Adipocyte (in vitro differentiated cells): ENCODE data around the gene GLCE.
"Not testable (repeated sequence)": the region's sequence is repeated elsewhere in the genome, so short reads cannot be mapped to it uniquely, and the experiment has no call there.

Experiments used
- DNase-seq: peaks from one replicate; pipeline ENCODE4 v3.0.0-alpha.2; 2015; ENCODE audit warnings: low read depth
- H3K27me3 ChIP-seq: replicated peaks from 2 replicates; pipeline ENCODE4 v1.7.0; 2013; ENCODE audit warnings: mild to moderate bottlenecking, low read length, moderate library complexity; ENCODE audit not compliant: control insufficient read depth, insufficient read depth
- H3K36me3 ChIP-seq: 2 replicates; pipeline ENCODE4 v1.7.0; 2013; ENCODE audit warnings: low read length, mild to moderate bottlenecking, moderate library complexity; ENCODE audit not compliant: control insufficient read depth, insufficient read depth, severe bottlenecking
- H3K4me1 ChIP-seq: 2 replicates; pipeline ENCODE4 v1.7.0; 2013; ENCODE audit warnings: mild to moderate bottlenecking, low read length, moderate library complexity; ENCODE audit not compliant: control insufficient read depth, insufficient read depth
- H3K4me3 ChIP-seq: 2 replicates; pipeline ENCODE4 v1.7.0; 2013; ENCODE audit warnings: mild to moderate bottlenecking, low read length, moderate library complexity
- H3K9ac ChIP-seq: 2 replicates; pipeline ENCODE4 v1.7.0; 2013; ENCODE audit warnings: mild to moderate bottlenecking, low read length, moderate library complexity
- H3K9me3 ChIP-seq: 2 replicates; pipeline ENCODE4 v1.7.0; 2013; ENCODE audit warnings: mild to moderate bottlenecking, low read length, moderate library complexity; ENCODE audit not compliant: control insufficient read depth

Gene GLCE

GRCh38 chr15:69150841-69151240 is 9.6 kb upstream of the GLCE start:
- Histone ChIP-seq H3K4me3 (no peak overlapping the region), H3K36me3 (no peaks in the 10 kb centered on the region), H3K27me3 (peaks cover 29% of the 10 kb centered on the region), H3K9me3 (no peaks in the 10 kb centered on the region), H3K9ac (no peak overlapping the region), H3K4me1 (peaks cover 3% of the 10 kb centered on the region)
- DNase-seq: no peak

- Histone ChIP-seq H3K9ac (no peak overlapping the region), H3K4me3 (no peak overlapping the region), H3K9me3 (no peaks in the 10 kb centered on the region), H3K36me3 (no peaks in the 10 kb centered on the region), H3K27me3 (peaks cover 22% of the 10 kb centered on the region), H3K4me1 (peaks cover 3% of the 10 kb centered on the region)
- DNase-seq: no peak
Observed at GRCh38 chr15:69153046-69153445, 7.4 kb upstream of the GLCE start.

DNA sequence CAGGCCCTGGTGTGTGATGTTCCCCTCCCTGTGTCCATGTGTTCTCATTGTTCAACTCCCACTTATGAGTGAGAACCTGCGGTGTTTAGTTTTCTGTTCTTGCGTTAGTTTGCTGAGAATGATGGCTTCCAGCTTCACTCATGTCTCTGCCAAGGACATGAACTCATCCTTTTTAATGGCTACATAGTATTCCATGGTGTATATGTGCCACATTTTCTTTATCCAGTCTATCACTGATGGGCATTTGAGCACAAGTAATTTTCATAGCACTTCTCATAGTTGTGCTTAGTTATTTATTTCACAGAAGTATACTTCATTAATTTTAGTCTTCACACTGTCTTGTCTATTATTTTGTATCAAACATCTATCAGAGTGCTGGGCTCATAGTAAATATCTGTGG is 6.8 kb upstream of the GLCE start:
- not testable (repeated sequence) for DNase-seq, H3K4me1 ChIP-seq, H3K9me3 ChIP-seq, H3K36me3 ChIP-seq, H3K4me3 ChIP-seq, H3K9ac ChIP-seq
- H3K27me3 ChIP-seq: peaks cover 18% of the 10 kb centered on the region

DNA sequence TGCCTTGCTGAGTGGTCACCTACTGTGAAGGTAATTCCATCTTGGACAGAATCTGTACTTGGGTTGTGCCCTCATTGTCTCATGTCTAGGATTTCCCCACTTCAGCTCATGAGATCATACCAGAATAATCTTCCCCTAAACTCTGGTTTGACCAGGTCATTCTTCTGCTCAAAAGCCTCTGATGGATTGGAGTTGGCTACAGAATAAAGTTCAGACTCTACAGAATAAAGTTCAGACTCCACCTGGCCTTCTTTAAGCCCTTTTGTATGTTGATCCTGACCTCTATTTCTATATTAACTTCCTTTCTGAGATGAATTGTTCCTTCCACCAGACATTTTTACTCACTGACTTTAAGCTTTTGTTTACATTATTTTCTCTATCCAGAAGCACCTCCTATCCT is 6.4 kb upstream of the GLCE start:
- H3K4me3 ChIP-seq: no peak overlapping the region
- peaks cover 18% of the 10 kb centered on the region for H3K27me3 ChIP-seq
- H3K36me3 ChIP-seq: no peaks in the 10 kb centered on the region
- peaks cover 3% of the 10 kb centered on the region for H3K4me1 ChIP-seq
- DNase-seq: peak; percentile 20
- H3K9ac ChIP-seq: no peak overlapping the region
- H3K9me3 ChIP-seq: no peaks in the 10 kb centered on the region

GRCh38 chr15:69154684-69155083 is 5.8 kb upstream of the GLCE start:
- no peak overlapping the region for H3K4me3 ChIP-seq
- H3K4me1 ChIP-seq: peaks cover 3% of the 10 kb centered on the region
- DNase-seq: peak; percentile 62
- peaks cover 14% of the 10 kb centered on the region for H3K27me3 ChIP-seq
- no peaks in the 10 kb centered on the region for H3K9me3 ChIP-seq
- no peak overlapping the region for H3K9ac ChIP-seq
- H3K36me3 ChIP-seq: no peaks in the 10 kb centered on the region

DNA sequence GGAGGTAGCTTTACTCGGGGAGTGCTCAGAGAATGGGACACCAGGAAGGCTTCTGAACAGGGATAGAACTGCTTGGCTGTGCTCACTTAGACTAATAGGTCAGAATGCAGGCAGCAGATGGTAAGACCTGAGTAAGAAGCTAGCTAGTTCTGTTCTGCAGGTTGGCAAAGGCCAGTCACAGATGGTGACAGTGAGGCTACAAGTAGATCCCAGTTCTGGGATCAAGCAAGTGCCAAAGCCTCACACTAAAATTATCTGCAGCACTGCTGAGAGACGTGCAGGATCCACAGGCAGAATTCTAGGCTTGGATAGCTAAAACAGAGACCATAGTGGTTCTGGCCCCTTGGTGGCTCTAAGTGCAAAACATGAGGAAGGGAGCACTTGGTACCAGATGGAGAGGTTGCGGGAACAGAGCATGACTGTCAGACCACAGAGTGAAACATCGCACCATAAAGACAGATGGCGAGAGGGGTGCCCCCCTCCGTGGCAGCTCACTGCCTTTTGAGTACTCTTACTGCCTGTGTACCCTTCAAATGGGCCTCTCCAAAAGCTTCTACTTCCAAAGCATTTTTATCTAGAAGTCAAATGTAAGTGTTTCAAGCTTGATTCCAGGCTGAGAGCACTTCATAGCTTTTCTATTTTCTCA is 3.6 kb upstream of the GLCE start:
- Histone ChIP-seq H3K4me3 (no peak overlapping the region), H3K9ac (no peak overlapping the region), H3K4me1 (peaks cover 9% of the 10 kb centered on the region), H3K27me3 (no peaks in the 10 kb centered on the region), H3K36me3 (no peaks in the 10 kb centered on the region), H3K9me3 (no peaks in the 10 kb centered on the region)
- no peak for DNase-seq

- no peak for DNase-seq
- H3K4me1 ChIP-seq: peaks cover 15% of the 10 kb centered on the region
Observed at GRCh38 chr15:69158201-69158842, 2.1 kb upstream of the GLCE start.

GRCh38 chr15:69158843-69159240 is 1.6 kb upstream of the GLCE start:
- Histone ChIP-seq H3K4me3 (no peak overlapping the region), H3K4me1 (peaks cover 15% of the 10 kb centered on the region), H3K9ac (no peak overlapping the region), H3K9me3 (no peaks in the 10 kb centered on the region), H3K36me3 (no peaks in the 10 kb centered on the region), H3K27me3 (no peaks in the 10 kb centered on the region)
- no peak for DNase-seq

More at GRCh38 chr15:69158201-69158842, 2.1 kb upstream of the GLCE start:
- H3K4me3 ChIP-seq: no peak overlapping the region
- no peaks in the 10 kb centered on the region for H3K27me3 ChIP-seq
- no peak overlapping the region for H3K9ac ChIP-seq
- no peaks in the 10 kb centered on the region for H3K36me3 ChIP-seq
- H3K9me3 ChIP-seq: no peaks in the 10 kb centered on the region

GRCh38 chr15:69159805-69160140 is 662 bp upstream of the GLCE start:
- H3K9me3 ChIP-seq: no peaks in the 10 kb centered on the region
- DNase-seq: no peak
- no peaks in the 10 kb centered on the region for H3K27me3 ChIP-seq
- peaks cover 14% of the 10 kb centered on the region for H3K4me1 ChIP-seq
- H3K4me3 ChIP-seq: peak overlapping the region; percentile 91
- peak overlapping the region; percentile 92 for H3K9ac ChIP-seq
- no peaks in the 10 kb centered on the region for H3K36me3 ChIP-seq

DNA sequence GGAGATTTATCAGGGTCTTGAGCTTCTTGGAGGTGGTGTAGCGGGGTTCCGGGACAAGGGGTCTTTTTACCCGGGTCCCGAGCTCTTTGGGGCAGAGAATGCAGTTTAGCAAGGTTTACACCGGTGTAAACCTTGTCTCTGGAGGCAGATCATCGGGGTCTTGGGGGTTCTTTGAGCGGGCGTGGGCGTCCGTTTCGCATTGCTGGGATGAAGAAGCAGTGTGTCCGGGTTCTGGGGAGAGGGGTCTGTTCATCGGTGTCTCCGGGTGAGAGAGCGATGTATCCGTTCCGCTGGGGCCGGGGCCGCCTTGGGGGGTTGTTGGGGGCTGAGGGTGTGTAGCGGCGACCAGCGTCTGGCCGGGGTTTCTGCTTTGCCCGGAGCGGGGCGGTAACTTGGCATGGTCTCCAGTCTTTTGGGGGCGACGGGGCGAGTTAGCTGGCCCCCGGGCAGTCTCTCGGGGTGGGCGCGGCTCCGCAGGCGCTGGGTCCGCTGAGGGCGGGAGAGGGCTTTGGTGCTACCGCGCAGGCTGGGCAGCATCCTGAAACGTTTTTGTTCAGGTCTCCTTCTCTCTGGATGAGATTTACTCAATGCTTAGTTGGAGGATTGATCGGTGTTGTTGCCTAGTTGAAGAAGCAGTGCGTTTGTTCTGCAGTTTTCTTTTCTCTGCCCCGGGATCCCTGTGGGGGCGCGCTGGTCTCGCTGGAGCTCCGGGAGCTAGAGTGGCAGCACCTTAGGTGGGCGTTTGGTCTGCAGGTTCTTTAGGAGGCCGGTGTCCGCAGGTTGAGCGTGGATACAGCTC is 843 bp downstream of the GLCE start:
- peak overlapping the region; percentile 91 for H3K4me3 ChIP-seq
- H3K9me3 ChIP-seq: no peaks in the 10 kb centered on the region
- DNase-seq: peak; percentile 56
- H3K9ac ChIP-seq: peak overlapping the region; percentile 92
- H3K27me3 ChIP-seq: no peaks in the 10 kb centered on the region
- H3K36me3 ChIP-seq: no peaks in the 10 kb centered on the region
- H3K4me1 ChIP-seq: peaks cover 12% of the 10 kb centered on the region

DNA sequence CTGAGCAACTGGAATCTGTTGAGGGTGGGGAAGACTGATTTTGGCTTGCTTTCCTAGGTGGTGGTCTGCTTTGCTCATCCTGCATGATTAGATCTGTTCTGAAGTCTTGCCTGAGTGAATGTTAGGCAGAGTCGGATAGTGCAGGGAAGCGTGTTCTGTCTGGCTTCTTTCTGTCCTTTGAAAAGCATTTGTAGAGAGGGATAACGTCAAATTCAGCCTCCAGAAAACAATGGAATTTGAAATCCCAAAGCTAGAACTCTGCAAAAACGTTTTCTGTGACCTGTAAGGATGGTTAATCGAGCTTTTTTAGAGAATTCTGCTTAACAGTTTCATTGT is 1.4 kb downstream of the GLCE start:
- peaks cover 12% of the 10 kb centered on the region for H3K4me1 ChIP-seq
- DNase-seq: no peak

More for the DNA sequence above, 1.4 kb downstream of the GLCE start:
- Histone ChIP-seq H3K36me3 (no peaks in the 10 kb centered on the region), H3K9me3 (no peaks in the 10 kb centered on the region), H3K4me3 (peak overlapping the region; percentile 91), H3K27me3 (no peaks in the 10 kb centered on the region), H3K9ac (peak overlapping the region; percentile 92)
